CD14-positive monocyte (primary cell): ENCODE results near the gene CYP2R1. TPM values are rescaled to one million over a fixed set of nuclear protein-coding genes. Genes with fewer than 3 reads are reported as not detected.

Experiments used
- DNase-seq, 3 donors: peaks; one replicate each; pipeline ENCODE4 v3.0.0-alpha.2; 2011 to 2022
- H2AFZ ChIP-seq: 2 replicates; pipeline ENCODE4 v1.6.0; 2012; ENCODE audit warnings: mild to moderate bottlenecking, low read depth, low read length, inconsistent platforms; ENCODE audit not compliant: insufficient read depth, poor library complexity, severe bottlenecking
- H3K27ac ChIP-seq, 2 donors: 1 replicate in 1 of 2; 2 replicates in 1 of 2; pipeline ENCODE4 v1.5.1; 2012 to 2013; ENCODE audit warnings: low read length in 2 of 2, control low read depth in 1 of 2, inconsistent platforms in 1 of 2, low read depth in 1 of 2, mild to moderate bottlenecking in 1 of 2
- H3K27me3 ChIP-seq, 2 donors: one replicate each; pipeline versions ENCODE4 v1.6.0 to v1.6.1; 2011 to 2013; ENCODE audit warnings: low read length in 2 of 2; ENCODE audit not compliant: control insufficient read depth in 2 of 2, insufficient read depth in 2 of 2
- H3K36me3 ChIP-seq, 2 donors: replicated peaks in 1 of 2; 1 replicate in 1 of 2; 2 replicates in 1 of 2; pipeline versions ENCODE4 v1.5.1 to v1.6.1; 2012 to 2013; ENCODE audit warnings: low read length in 2 of 2, control low read depth in 1 of 2, inconsistent platforms in 1 of 2, mild to moderate bottlenecking in 1 of 2; ENCODE audit not compliant: insufficient read depth in 2 of 2, control insufficient read depth in 1 of 2
- H3K4me1 ChIP-seq, 2 donors: 1 replicate in 1 of 2; 2 replicates in 1 of 2; pipeline versions ENCODE4 v1.5.1 to v1.6.1; 2012 to 2013; ENCODE audit warnings: low read length in 2 of 2, control low read depth in 1 of 2, inconsistent platforms in 1 of 2, mild to moderate bottlenecking in 1 of 2, moderate library complexity in 1 of 2; ENCODE audit not compliant: insufficient read depth in 2 of 2, control insufficient read depth in 1 of 2
- H3K4me2 ChIP-seq: replicated peaks from 2 replicates; pipeline ENCODE3; 2012; ENCODE audit warnings: low read length, moderate library complexity, mild to moderate bottlenecking; ENCODE audit not compliant: poor library complexity, severe bottlenecking; ENCODE audit errors: extremely low read depth
- H3K4me3 ChIP-seq, 3 experiments: fragments of 200-600 bp in 1 of 3; sonication (generic) in 1 of 3; replicated peaks in 1 of 3; 1 replicate in 2 of 3; 2 replicates in 1 of 3; pipeline ENCODE4 v1.5.1; 2011 to 2013; ENCODE audit warnings: low read length in 3 of 3, mild to moderate bottlenecking in 3 of 3, control low read depth in 2 of 3, low read depth in 2 of 3, inconsistent platforms in 1 of 3, moderate library complexity in 1 of 3
- H3K79me2 ChIP-seq: 2 replicates; pipeline ENCODE4 v1.6.0; 2012; ENCODE audit warnings: mild to moderate bottlenecking, control low read depth, inconsistent platforms, low read length, moderate library complexity; ENCODE audit not compliant: insufficient read depth
- H3K9ac ChIP-seq: 2 replicates; pipeline ENCODE4 v1.6.0; 2017; ENCODE audit warnings: low read length, mild to moderate bottlenecking; ENCODE audit not compliant: insufficient read depth, poor library complexity, severe bottlenecking
- H3K9me3 ChIP-seq, 2 donors: replicated peaks in 1 of 2; 1 replicate in 1 of 2; 2 replicates in 1 of 2; pipeline versions ENCODE4 v1.5.1 to v1.6.1; 2012 to 2013; ENCODE audit warnings: low read length in 2 of 2, control low read depth in 1 of 2; ENCODE audit not compliant: control insufficient read depth in 1 of 2, insufficient read depth in 1 of 2
- H4K20me1 ChIP-seq: 2 replicates; pipeline ENCODE4 v1.6.0; 2012; ENCODE audit warnings: mild to moderate bottlenecking, low read length, control low read depth, moderate library complexity; ENCODE audit not compliant: insufficient read depth
- H3K27ac Mint-ChIP-seq, 7 donors: one replicate each; pipeline ENCODE4 v1.8.0; 2020; ENCODE audit warnings: mild to moderate bottlenecking in 7 of 7, mixed read lengths in 7 of 7, moderate library complexity in 6 of 7, inconsistent platforms in 2 of 7
- H3K27me3 Mint-ChIP-seq, 3 donors: one replicate each; pipeline ENCODE4 v1.8.0; 2021 to 2022; ENCODE audit warnings: low read depth in 3 of 3, mild to moderate bottlenecking in 3 of 3, mixed read lengths in 3 of 3, moderate library complexity in 3 of 3, inconsistent platforms in 1 of 3
- H3K36me3 Mint-ChIP-seq, 2 donors: one replicate each; pipeline ENCODE4 v1.8.0; 2020; ENCODE audit warnings: mixed read lengths in 2 of 2, inconsistent platforms in 1 of 2, mild to moderate bottlenecking in 1 of 2
- H3K4me1 Mint-ChIP-seq: one replicate; pipeline ENCODE4 v1.8.0; 2020; ENCODE audit warnings: mild to moderate bottlenecking, mixed read lengths
- H3K4me3 Mint-ChIP-seq, 2 donors: one replicate each; pipeline ENCODE4 v1.8.0; 2020; ENCODE audit warnings: mild to moderate bottlenecking in 2 of 2, mixed read lengths in 2 of 2, moderate library complexity in 1 of 2
- H3K9me3 Mint-ChIP-seq, 7 donors: one replicate each; pipeline ENCODE4 v1.8.0; 2020 to 2022; ENCODE audit warnings: mixed read lengths in 7 of 7, mild to moderate bottlenecking in 6 of 7, moderate library complexity in 6 of 7, inconsistent platforms in 2 of 7
- CTCF ChIP-seq: fragments of 200-600 bp; IDR thresholded peaks from one replicate; pipeline ENCODE4 v1.8.0; 2022; ENCODE audit warnings: antibody characterized with exemption, mild to moderate bottlenecking
- WGBS: methylation state at CpG from one replicate; pipeline ENCODE4 v1.1.5; 2013; ENCODE audit warnings: missing lambda C conversion rate; ENCODE audit not compliant: insufficient coverage; 5-methylcytosine and 5-hydroxymethylcytosine counted together
- intact Hi-C, 2 donors: fragments of 100-400 bp; cut with micrococcal nuclease; formaldehyde crosslinking; loops; one replicate each; pipeline versions ENCODE4 v1.15.0 to v1.15.1; 2023
- polyA plus RNA-seq, 3 donors: library from polyadenylated mRNA; depleted of rRNA in 1 of 3; unstranded in 2 of 3; stranded (reverse) in 1 of 3; fragments of 300-500 nt in 2 of 3; fragments of >200 nt in 1 of 3; fragmentation: Illumina TruSeq in 2 of 3; gene quantifications; 1 replicate in 2 of 3; 2 replicates in 1 of 3; pipeline ENCODE4 v1.2.3, GENCODE V29; 2012 to 2021

Gene CYP2R1
- polyA plus RNA-seq, 3 donors = 5.4 to 8.3 (median 7.0) TPM

GRCh38 chr11:14861680-14862079 lies 30.4 kb downstream of the CYP2R1 start:
- peak overlapping the region in 1 of 7 donors; percentile 40 for H3K27ac Mint-ChIP-seq

GRCh38 chr11:14860511-14860910 lies 31.5 kb downstream of the CYP2R1 start:
- WGBS = no CpG with 5 or more reads among the region's 2 CpGs
- Mint-ChIP-seq H3K36me3 (peaks cover 34 to 53% of the 10 kb centered on the region in 2 donors), H3K27ac (no peak overlapping the region), H3K27me3 (no peaks in the 10 kb centered on the region), H3K4me3 (no peak overlapping the region), H3K4me1 (no peaks in the 10 kb centered on the region), H3K9me3 (peaks cover 4 to 14% (median 10%) of the 10 kb centered on the region in 7 donors)
- Histone ChIP-seq H3K9me3 (no peaks in the 10 kb centered on the region), H3K27me3 (no peaks in the 10 kb centered on the region), H4K20me1 (no peaks in the 10 kb centered on the region), H3K9ac (no peak overlapping the region), H3K36me3 (peaks cover 6 to 42% of the 10 kb centered on the region in 2 donors), H3K4me3 (no peak overlapping the region), H2AFZ (no peak overlapping the region), H3K79me2 (no peaks in the 10 kb centered on the region), H3K4me2 (no peak overlapping the region), H3K27ac (no peak overlapping the region), H3K4me1 (no peaks in the 10 kb centered on the region)
- no peak for DNase-seq
- TF ChIP-seq CTCF = no peak
- intact Hi-C loops = no loop called here

More at GRCh38 chr11:14861680-14862079, 30.4 kb downstream of the CYP2R1 start:
- no peak overlapping the region for H3K9ac ChIP-seq
- no peak for TF ChIP-seq CTCF
- WGBS = 100% methylated on average over 1 of the region's 1 CpG
- H3K4me3 Mint-ChIP-seq = no peak overlapping the region
- H3K4me3 ChIP-seq = no peak overlapping the region
- no peak overlapping the region for H3K4me2 ChIP-seq
- H3K9me3 Mint-ChIP-seq = peaks cover 4 to 14% (median 10%) of the 10 kb centered on the region in 7 donors
- no peak overlapping the region for H3K27ac ChIP-seq
- H3K27me3 ChIP-seq = no peaks in the 10 kb centered on the region
- no peaks in the 10 kb centered on the region for H4K20me1 ChIP-seq
- intact Hi-C loops = no loop called here
- no peaks in the 10 kb centered on the region for H3K27me3 Mint-ChIP-seq
- no peaks in the 10 kb centered on the region for H3K4me1 Mint-ChIP-seq
- H3K36me3 ChIP-seq = peaks cover 6 to 42% of the 10 kb centered on the region in 2 donors
- H3K9me3 ChIP-seq = no peaks in the 10 kb centered on the region
- H3K79me2 ChIP-seq = no peaks in the 10 kb centered on the region
- DNase-seq = no peak
- H3K36me3 Mint-ChIP-seq = peaks cover 35 to 45% of the 10 kb centered on the region in 2 donors
- H3K4me1 ChIP-seq = no peaks in the 10 kb centered on the region
- H2AFZ ChIP-seq = no peak overlapping the region
